B cell (primary cell): ENCODE data around the gene LRP5. TPM values are rescaled to one million over a fixed set of nuclear protein-coding genes. Genes with fewer than 3 reads are reported as not detected.
A peak's percentile ranks its signal among the peaks of the same experiment; 100 is the strongest.

Experiments
- ATAC-seq: fragments of 200-7000 bp; cut with Tn5 transposase; one replicate; pipeline ENCODE4 v1.10.0; 2021; ENCODE audit warnings: low read depth, mild to moderate bottlenecking, moderate number of reproducible peaks, moderate library complexity
- CTCF ChIA-PET: fragments of 350-600 bp; sonication (Branson Sonifier 250); formaldehyde crosslinking; loops from one replicate; lab custom pipeline; 2021; ENCODE audit warnings: antibody characterized with exemption, inconsistent platforms; lab: Charles Lee
- POLR2A ChIA-PET: fragments of 350-600 bp; sonication (Branson Sonifier 250); formaldehyde crosslinking; loops from one replicate; lab custom pipeline; 2021; ENCODE audit warnings: antibody characterized with exemption; lab: Charles Lee
- DNase-seq: peaks from one replicate; pipeline ENCODE4 v3.0.0; 2013
- H2AFZ ChIP-seq: 2 replicates; pipeline ENCODE4 v1.6.1; 2012; ENCODE audit warnings: mild to moderate bottlenecking, low read depth, low read length; ENCODE audit not compliant: insufficient read depth, poor library complexity, severe bottlenecking
- H3K27ac ChIP-seq, 2 donors: 1 replicate in 1 of 2; 2 replicates in 1 of 2; pipeline ENCODE4 v1.5.1; 2012 to 2013; ENCODE audit warnings: low read length in 2 of 2, mild to moderate bottlenecking in 2 of 2, moderate library complexity in 1 of 2
- H3K27me3 ChIP-seq, 4 experiments: fragments of 200-600 bp in 1 of 4; sonication (generic) in 1 of 4; replicated peaks in 1 of 4; 1 replicate in 2 of 4; 2 replicates in 2 of 4; pipeline versions ENCODE4 v1.6.1 to v1.7.0; 2013 to 2016; ENCODE audit warnings: low read length in 3 of 4, mild to moderate bottlenecking in 2 of 4, mixed read lengths in 1 of 4, moderate library complexity in 1 of 4; ENCODE audit not compliant: insufficient read depth in 4 of 4, control insufficient read depth in 3 of 4; ENCODE audit errors: control extremely low read depth in 1 of 4
- H3K36me3 ChIP-seq, 2 experiments: replicated peaks in 1 of 2; 1 replicate in 1 of 2; 2 replicates in 1 of 2; pipeline versions ENCODE4 v1.6.1 to v1.7.1; 2013; ENCODE audit warnings: low read length in 1 of 2; ENCODE audit not compliant: insufficient read depth in 2 of 2, control insufficient read depth in 1 of 2; ENCODE audit errors: control extremely low read depth in 1 of 2, extremely low read depth in 1 of 2
- H3K4me1 ChIP-seq, 2 donors: fragments of 200-600 bp in 1 of 2; sonication (generic) in 1 of 2; 1 replicate in 1 of 2; 2 replicates in 1 of 2; pipeline versions ENCODE4 v1.5.1 to v1.6.1; 2013 to 2017; ENCODE audit warnings: low read length in 2 of 2; ENCODE audit not compliant: control insufficient read depth in 2 of 2, insufficient read depth in 2 of 2
- H3K4me2 ChIP-seq: replicated peaks from 2 replicates; pipeline ENCODE3; 2012; ENCODE audit warnings: mild to moderate bottlenecking, low read depth, low read length; ENCODE audit not compliant: poor library complexity, severe bottlenecking
- H3K4me3 ChIP-seq, 5 experiments: fragments of 200-600 bp in 1 of 5; sonication (generic) in 1 of 5; 1 replicate in 3 of 5; 2 replicates in 2 of 5; pipeline versions ENCODE4 v1.5.1 to v1.7.0; 2011 to 2016; ENCODE audit warnings: low read length in 4 of 5, mild to moderate bottlenecking in 4 of 5, low read depth in 2 of 5, control low read depth in 1 of 5, moderate library complexity in 1 of 5; ENCODE audit not compliant: insufficient read depth in 1 of 5; ENCODE audit errors: control extremely low read depth in 1 of 5, extremely low read depth in 1 of 5
- H3K79me2 ChIP-seq: fragments of 200-600 bp; sonication (generic); one replicate; pipeline ENCODE4 v1.6.0; 2016; ENCODE audit warnings: low read length; ENCODE audit not compliant: control insufficient read depth, insufficient read depth
- H3K9ac ChIP-seq: fragments of 200-600 bp; sonication (generic); 2 replicates; pipeline ENCODE4 v1.6.1; 2017; ENCODE audit warnings: mild to moderate bottlenecking, low read length, moderate library complexity
- H3K9me3 ChIP-seq, 3 donors: one replicate each; pipeline versions ENCODE4 v1.6.1 to v1.7.1; 2013; ENCODE audit warnings: low read length in 2 of 3; ENCODE audit not compliant: control insufficient read depth in 2 of 3, insufficient read depth in 1 of 3; ENCODE audit errors: control extremely low read depth in 1 of 3
- H4K20me1 ChIP-seq: 2 replicates; pipeline ENCODE4 v1.6.0; 2012; ENCODE audit warnings: mild to moderate bottlenecking, low read length; ENCODE audit not compliant: insufficient read depth, control insufficient read depth, poor library complexity, severe bottlenecking
- H3K27ac Mint-ChIP-seq: one replicate; pipeline ENCODE4 v1.8.0; 2021; ENCODE audit warnings: mixed read lengths
- H3K27me3 Mint-ChIP-seq: one replicate; pipeline ENCODE4 v1.8.0; 2021; ENCODE audit warnings: mixed read lengths
- H3K4me1 Mint-ChIP-seq: one replicate; pipeline ENCODE4 v1.8.0; 2021; ENCODE audit warnings: mixed read lengths
- H3K4me3 Mint-ChIP-seq: one replicate; pipeline ENCODE4 v1.8.0; 2021; ENCODE audit warnings: mixed read lengths
- H3K9me3 Mint-ChIP-seq: one replicate; pipeline ENCODE4 v1.8.0; 2022; ENCODE audit warnings: mixed read lengths; ENCODE audit not compliant: insufficient read depth
- CTCF ChIP-seq: fragments of 200-600 bp; IDR thresholded peaks from one replicate; pipeline ENCODE4 v1.8.0; 2022; ENCODE audit warnings: antibody characterized with exemption, mild to moderate bottlenecking
- EZH2 ChIP-seq: IDR thresholded peaks from 2 replicates; pipeline ENCODE4 v1.6.1; 2012; ENCODE audit warnings: borderline replicate concordance, low read depth, mild to moderate bottlenecking, moderate library complexity, low read length; ENCODE audit not compliant: insufficient read depth, poor library complexity, severe bottlenecking
- whole genome bisulfite sequencing: methylation state at CpG from one replicate; pipeline ENCODE4 v1.1.5; 2013; ENCODE audit warnings: missing lambda C conversion rate; ENCODE audit not compliant: insufficient coverage; 5-methylcytosine and 5-hydroxymethylcytosine counted together
- intact Hi-C: fragments of 100-400 bp; cut with micrococcal nuclease; formaldehyde crosslinking; loops from one replicate; pipeline ENCODE4 v1.10.0; 2022
- polyA plus RNA-seq: library from polyadenylated mRNA; depleted of rRNA; stranded (reverse); fragments of >200 nt; gene quantifications from 2 replicates; pipeline ENCODE4 v1.2.3, GENCODE V29; 2012
- total RNA-seq, 2 donors: library from RNA; stranded (reverse); fragments of 120-200 nt in 1 of 2; gene quantifications; 1 replicate in 1 of 2; 2 replicates in 1 of 2; pipeline versions ENCODE4 v1.2.3 to v1.2.4, GENCODE V29; 2013 to 2022

Gene LRP5
- total and polyA plus RNA-seq, 2 donors (not counting 1 experiment from before 2014, with no cell fraction given) = 2.4 to 13.9 TPM

GRCh38 chr11:68375337-68375736 is 62.9 kb downstream of the LRP5 start:
- Mint-ChIP-seq H3K9me3 (no peaks in the 10 kb centered on the region), H3K4me1 (peaks cover 65% of the 10 kb centered on the region), H3K27me3 (peaks cover 15% of the 10 kb centered on the region), H3K4me3 (no peak overlapping the region), H3K27ac (no peak overlapping the region)
- intact Hi-C loops = no loop called here
- no peak overlapping the region for H3K4me3 ChIP-seq
- POLR2A ChIA-PET = no interaction called here
- no peaks in the 10 kb centered on the region for H3K36me3 ChIP-seq
- no peak overlapping the region for H2AFZ ChIP-seq
- no peak overlapping the region for H3K4me2 ChIP-seq
- 86% methylated on average over 10 of the region's 13 CpGs for WGBS
- no peaks in the 10 kb centered on the region for H3K9me3 ChIP-seq
- H3K4me1 ChIP-seq = peaks cover 55 to 62% of the 10 kb centered on the region in 2 donors
- no peaks in the 10 kb centered on the region for H4K20me1 ChIP-seq
- ATAC-seq = no peak
- no peak for DNase-seq
- H3K79me2 ChIP-seq = no peaks in the 10 kb centered on the region
- CTCF ChIA-PET = interaction anchor here (3.7 kb wide), 1 partner anchor 9 kb away, joined by 20 read pairs; no protein-coding TSS in a partner anchor
- no peak overlapping the region for H3K9ac ChIP-seq
- no peak overlapping the region for H3K27ac ChIP-seq
- TF ChIP-seq EZH2 = no peak
- no peak for TF ChIP-seq CTCF
- H3K27me3 ChIP-seq = peaks cover 0 to 11% (median 3%) of the 10 kb centered on the region in 4 experiments

- Histone ChIP-seq H3K27ac (no peak overlapping the region), H3K4me2 (no peak overlapping the region), H3K79me2 (no peaks in the 10 kb centered on the region), H3K27me3 (peaks cover 0 to 11% (median 3%) of the 10 kb centered on the region in 4 experiments), H4K20me1 (no peaks in the 10 kb centered on the region), H3K4me1 (peaks cover 55 to 62% of the 10 kb centered on the region in 2 donors), H2AFZ (no peak overlapping the region), H3K36me3 (no peaks in the 10 kb centered on the region), H3K4me3 (no peak overlapping the region), H3K9me3 (no peaks in the 10 kb centered on the region), H3K9ac (no peak overlapping the region)
- Mint-ChIP-seq H3K4me1 (peaks cover 65% of the 10 kb centered on the region), H3K4me3 (no peak overlapping the region), H3K27me3 (peaks cover 15% of the 10 kb centered on the region), H3K27ac (peak overlapping the region; percentile 3), H3K9me3 (no peaks in the 10 kb centered on the region)
- intact Hi-C loops = no loop called here
- WGBS = 98% methylated on average over 14 of the region's 14 CpGs
- POLR2A ChIA-PET = no interaction called here
- no peak for ATAC-seq
- DNase-seq = no peak
- TF ChIP-seq CTCF (no peak), EZH2 (no peak)
- CTCF ChIA-PET = interaction anchor here (3.7 kb wide), 1 partner anchor 9 kb away, joined by 20 read pairs; no protein-coding TSS in a partner anchor
Observed at GRCh38 chr11:68375766-68376165, 63.4 kb downstream of the LRP5 start.
